GM20431 (cell line): Measurements from ENCODE around the gene CAMTA1.

Experiments used
- in situ Hi-C: fragments of 300-500 bp; cut with MseI, MboI; formaldehyde crosslinking; loops from one replicate; pipeline ENCODE4 v1.15.0; 2020; ENCODE audit warnings: low sequenced_read_pairs; ENCODE audit not compliant: unreplicated experiment

CAMTA1 gene

DNA sequence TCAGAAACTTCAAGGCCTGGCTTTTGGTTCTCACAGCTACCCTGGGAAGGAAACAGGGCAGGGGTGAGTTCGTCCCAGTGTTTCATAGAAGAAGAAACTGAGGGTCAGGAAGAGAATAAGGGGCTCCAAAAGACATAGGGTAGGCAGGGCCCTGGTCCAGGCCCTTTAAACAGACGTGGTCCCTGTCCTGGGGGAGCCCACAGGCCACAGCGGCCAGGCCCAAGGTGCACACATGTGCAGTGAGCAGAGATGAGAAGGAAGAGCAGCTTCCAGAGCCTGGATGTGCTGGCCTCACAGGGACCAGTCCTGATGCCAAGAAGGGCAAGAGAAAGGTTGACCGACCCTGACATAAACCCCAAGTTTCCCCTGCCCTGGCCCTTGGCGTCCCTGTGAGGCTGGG is 690.4 kb downstream of the CAMTA1 start:
- in situ Hi-C loops: no loop called here

DNA sequence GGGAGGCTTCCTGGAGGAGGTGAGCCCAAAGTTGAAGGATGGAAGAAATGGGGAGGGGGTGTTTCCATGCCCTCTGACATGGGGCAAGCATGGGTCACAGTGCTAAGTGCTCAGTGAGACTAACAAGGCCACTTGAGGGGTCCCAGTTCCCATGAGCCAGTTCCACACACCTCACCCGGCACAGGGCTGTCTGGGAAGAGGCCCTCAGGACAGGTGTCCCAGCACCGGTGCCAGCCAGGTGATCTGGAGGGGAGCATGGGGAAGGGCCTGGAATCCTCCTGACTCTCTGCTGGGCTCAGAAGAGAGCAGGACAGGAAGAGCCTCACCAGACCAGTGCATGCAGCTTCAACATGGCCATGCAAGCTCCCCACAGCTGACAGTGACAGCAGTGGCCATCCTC is 691.1 kb downstream of the CAMTA1 start:
- in situ Hi-C loops: no loop called here

DNA sequence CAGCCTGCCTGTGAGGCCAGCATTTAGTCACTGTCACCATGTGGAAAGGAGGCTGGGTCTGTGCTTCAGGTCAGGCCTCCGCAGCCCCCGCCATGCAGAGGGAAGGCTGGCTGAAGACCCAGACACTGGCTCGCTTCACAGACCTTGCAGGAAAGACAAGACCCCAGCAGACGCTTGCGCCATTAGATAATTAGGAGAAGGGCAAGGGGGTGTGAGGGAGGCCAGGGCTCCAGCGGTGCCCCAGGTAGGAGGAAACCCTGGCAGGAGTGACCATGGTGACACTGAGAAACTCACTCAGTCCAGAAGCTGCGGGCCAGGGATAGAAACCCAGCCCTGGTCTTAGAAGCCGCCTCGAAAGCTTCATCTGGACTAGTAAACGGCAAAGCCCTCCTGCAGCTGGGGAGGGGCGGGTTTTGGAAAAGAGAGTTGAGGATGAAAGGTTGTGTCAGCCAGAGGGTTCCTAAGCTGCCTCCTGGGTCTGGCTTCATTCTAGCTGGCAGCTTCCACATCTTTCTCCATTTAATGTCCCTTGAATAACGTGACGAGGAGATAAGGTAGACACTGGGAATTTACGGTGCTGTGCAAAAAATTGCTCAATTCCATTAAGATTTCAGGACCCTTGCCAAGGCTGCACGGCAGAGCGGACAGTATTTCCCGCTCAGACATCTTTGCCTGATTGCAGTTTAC is 691.8 kb downstream of the CAMTA1 start:
- in situ Hi-C loops: no loop called here

DNA sequence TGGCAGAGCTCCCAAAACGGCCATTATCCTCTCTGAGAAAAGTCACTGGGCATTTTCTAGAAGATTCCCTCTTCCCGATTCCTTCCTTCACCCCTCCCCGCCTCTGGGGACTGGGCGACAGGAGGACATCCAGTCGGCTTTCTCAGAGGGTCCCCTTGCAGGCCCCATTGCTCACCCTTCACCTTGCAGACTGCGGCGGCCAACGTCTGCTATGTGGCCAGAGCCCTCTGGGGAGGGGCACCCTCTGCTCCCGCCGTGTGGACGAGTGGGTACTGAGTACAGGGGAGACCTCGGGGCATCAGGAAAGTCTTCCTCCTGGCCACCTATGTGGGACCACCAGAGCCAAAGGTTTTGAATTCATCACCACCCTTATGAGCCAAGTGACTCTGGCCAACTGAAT is 692.3 kb downstream of the CAMTA1 start:
- in situ Hi-C loops: no loop called here

DNA sequence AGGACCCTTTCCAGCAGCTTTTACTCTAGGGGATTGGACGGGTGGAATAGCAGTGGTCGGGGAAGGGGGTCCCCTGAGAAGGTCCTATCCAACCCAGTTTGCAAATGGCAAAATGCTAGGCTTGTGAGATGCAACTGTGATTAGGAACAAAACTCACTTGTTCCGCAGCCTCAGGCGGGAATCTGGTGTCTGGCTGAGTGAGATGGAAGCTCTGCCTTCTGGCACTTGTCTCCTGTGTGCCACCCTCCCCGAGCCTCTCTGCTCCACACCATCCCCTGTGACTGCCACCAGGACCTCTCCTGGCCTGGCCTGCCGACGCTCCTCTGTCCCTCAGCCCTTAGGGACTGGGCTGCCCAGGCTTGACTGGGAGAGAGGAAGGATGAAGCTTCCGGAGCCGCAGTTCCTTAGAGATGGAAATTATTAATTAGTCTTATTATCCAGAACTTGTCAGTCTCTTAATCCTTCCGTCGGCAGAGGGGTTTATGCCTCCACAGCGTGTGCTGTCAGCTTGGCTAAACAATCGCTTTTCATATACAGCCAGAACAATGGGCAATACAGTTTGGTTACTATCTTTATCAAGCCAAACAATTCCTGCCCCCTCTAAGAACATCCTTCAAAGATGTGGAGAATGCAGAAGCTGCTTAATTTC is 693.0 kb downstream of the CAMTA1 start:
- in situ Hi-C loops: no loop called here

DNA sequence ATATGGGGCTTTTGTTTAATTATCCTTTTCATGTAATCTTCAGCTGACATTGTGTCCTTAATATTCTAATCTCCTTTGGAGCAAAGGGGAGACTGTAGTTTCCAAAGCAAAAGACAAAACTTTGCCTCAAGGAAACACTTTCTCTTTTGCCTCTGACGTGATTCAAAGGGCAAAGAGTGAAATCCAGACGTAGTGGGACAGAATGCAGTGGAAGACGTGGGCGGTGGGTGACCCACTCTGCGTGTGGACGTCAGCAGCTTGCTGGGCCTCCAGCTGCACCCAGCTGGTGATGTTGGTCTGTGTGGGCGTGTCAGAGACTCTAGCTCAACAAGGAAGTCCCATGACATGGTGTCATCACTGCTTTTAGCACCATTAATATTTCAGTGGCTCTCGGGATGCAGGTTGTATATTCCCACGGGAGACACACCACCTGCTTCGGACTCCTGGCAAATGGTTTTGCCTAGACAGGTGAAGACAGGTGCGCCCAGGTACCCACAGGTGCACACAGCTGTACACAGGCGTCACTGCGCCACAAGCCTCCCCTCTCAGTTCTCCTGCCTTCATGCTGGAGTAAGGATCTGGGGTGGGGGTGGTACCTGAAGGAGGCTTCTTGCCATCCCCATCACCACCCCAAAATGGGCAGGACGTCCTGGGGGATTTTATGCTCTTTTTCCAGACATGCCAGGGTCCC is 693.7 kb downstream of the CAMTA1 start:
- in situ Hi-C loops: no loop called here

DNA sequence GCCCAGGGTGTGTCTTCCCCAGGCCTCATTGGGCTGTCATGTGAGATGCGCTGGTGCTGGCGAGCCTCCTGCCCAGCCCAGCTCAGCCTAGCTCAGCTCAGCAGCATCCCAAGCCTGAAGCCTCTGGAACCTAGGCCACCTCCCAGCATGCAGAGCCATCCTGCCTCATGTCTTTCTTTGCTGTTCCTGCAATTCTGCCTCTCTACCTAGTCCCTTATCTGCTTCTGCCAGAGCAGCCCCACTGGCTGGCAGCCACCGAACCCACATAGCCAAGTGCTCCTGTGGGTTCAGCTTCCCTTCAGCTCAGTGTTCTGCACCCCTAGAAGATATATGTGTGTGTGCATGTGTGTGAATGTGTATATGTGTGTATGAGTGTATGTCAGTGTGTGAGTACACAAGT is 694.3 kb downstream of the CAMTA1 start:
- in situ Hi-C loops: no loop called here

DNA sequence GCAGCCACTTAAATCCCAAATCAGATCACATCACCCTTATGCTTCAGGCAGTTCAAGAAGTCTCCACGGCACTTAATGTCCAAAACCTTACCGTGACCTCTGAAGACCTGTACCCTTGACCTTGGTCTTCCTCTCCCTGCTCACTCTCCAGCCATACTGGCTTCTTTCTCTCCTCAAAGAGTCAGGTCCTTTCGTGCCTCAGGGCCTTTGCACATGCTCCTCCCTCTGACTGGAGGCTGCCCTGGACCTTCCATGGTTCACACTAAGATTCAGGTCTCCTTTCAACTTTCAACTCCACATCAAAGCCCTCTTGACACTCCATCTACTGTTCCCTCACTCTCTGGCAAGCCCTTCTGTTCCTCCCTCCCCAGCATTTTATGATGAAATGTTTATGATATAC is 695.9 kb downstream of the CAMTA1 start:
- in situ Hi-C loops: no loop called here

DNA sequence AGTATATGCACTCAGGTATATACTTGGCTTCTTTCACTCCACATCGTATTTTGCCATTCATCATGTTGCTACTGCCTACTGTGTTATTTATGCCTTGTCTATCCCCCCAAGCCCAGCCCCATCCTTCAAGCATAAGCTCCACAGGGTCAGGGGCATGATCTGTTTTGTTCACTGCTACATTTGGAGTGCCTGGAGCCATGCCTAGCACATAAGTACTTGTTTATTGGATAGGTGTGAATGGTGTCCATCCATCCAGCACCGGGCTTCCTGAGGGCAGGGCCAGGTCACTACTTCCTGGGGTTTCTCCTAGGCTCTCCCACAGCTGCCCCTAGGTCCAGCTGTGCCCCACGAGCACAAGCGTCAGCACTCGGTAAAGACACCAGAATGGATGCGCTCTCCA is 696.8 kb downstream of the CAMTA1 start:
- in situ Hi-C loops: no loop called here

DNA sequence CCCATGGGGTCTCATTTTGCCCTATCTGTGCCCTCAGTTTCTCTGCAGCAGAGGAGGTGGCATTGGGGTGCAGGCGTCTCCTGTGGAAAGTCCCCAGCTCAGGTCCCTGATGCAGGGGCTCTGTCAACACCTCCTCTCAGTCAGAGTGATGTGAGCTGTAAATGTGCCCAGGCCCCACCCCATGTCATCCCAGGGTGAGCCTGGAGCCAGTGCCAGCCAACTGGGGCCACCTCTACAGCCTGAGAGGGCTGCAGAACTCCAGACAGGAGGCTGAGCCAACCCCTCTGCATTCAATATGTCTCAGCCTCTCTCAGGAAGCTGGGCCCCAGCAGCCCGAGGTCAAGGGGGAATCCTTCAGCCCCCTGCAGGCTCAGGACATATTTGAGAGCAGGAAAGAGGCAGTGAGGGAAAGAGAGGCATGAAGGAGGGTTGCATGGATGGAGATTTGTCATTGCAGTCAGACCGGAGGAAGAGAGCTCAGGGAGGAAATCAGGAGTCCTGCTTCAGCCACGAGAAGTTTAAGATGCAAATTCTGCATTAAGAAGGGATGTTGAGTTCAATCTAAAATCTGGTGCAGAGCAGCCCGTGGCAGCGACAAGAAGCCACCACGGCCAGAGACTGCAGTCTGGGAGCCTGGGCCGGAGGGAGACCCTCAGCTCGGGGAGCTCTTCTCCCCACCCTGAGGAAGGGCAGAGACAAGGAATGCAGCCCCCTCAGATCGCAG is 697.7 kb downstream of the CAMTA1 start:
- in situ Hi-C loops: no loop called here

DNA sequence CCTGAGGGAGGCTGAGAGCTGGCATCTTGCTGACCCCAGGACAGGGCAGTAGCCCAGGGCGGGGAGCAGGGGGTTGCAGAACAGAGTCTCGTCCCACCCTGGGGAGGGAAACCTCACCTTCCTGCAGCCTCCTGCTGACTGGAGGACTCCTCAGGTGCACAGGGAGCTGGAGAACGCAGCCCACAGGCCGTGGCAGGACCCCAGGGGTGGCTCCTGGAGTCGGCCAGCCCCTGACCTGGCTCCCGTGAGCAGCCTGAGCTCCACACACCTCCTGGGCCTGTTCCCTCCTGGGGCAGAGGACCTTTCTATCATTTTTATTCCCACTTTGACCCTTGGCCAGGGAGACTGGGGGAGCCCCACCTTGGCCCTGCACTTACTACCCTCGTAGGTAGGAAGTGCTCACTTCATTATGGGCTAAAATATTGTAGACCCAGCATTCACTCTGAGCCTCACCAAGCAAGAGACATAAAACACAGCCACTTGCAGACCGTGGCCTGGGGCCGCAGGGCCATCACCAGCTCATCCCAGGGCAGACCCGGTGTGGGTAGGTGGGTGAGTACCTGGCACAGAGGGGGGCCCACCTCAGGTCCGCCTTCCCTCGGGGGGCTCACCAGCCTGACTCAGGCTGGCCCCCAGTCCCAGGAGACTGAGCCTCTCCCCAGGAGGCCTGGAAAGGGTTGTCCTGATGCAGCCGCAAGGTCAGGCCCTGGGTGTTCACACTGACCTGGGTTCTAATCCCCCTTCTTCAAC is 698.6 kb downstream of the CAMTA1 start:
- in situ Hi-C loops: no loop called here

DNA sequence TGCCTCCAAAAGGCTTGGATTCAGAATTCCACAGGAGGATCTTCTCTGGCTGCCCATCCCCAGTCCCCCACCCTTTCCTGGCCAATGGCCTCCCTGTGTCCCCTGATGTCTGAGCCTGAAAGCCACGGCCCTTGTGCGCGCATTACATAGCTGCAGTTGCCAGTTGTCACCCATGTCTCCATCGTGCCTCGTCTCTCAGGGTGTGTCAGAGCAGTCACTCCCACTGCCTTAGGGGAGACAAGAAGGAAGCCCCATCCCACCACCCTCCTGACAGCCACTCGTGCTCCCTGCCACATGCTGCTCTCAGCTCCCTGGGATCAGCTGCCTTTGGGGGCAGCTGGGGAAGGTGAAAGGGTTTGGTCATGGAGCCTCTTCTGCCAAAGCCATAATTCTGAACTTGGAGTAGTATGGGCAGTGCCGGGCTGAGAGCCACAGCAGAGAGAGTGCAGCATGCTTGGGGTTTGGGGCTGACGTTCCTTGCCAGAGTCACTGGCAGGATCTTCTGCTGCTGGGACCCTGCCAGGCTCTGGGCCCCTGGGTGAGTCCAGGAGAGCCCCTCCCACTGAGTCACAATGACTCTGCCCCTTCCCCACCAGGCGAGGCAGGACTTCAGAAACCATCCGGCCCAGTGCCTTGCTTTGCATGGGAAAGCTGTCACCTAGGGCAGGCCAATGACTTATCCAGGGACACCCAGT is 700.0 kb downstream of the CAMTA1 start:
- in situ Hi-C loops: no loop called here

DNA sequence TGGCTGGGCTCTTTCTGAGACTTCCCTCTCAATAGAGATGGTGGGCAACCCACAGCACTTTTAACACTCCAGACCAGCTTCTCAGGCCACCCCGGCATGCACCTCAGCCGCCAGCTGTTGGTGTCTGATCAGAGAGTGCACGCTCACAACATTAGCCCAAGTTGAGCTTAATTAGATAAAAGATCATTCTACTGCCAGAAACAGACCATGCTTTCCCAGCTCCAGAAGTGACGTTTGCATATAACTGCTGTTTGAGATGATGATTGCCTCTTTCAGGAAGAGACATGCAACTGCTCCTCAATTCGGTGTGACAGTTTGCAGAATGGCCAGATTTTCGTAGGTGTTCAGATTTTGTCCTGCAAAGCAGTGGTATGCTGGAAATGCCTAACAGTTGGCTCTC is 700.6 kb downstream of the CAMTA1 start:
- in situ Hi-C loops: no loop called here

DNA sequence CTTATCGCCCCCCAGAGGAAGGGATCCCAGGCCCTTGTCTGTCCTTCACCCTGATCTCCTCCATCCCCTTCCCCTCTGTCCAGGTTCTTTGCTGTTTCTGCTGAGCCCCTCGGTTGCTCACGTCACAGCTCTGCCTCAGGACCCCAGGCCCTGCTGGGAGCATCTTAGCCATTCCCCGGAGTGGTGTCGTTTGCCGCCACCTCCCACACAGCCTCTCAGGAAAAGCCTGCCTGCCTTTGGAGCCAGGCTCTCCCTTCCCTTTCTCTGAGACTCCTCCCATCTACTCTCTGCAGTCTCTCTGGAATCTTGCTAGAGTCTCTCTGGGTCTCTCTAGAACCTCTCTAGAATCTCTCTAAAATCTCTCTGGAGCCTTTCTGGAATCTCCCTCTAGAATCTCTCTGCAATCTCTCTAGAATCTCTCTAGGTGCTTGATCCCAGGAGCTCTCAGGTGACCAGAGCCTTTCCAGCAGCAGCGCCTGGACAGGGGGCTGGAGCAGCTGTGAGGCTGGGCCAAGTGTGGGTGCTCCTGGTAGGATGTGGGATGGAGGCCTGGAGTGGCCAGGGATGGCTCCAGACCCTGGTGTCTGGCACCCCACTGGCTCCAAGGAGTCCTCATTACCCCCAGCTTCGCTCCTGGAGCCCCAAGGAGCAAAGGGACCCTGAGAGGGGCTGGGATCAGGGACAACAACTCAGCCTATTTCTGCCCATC is 702.7 kb downstream of the CAMTA1 start:
- in situ Hi-C loops: no loop called here

DNA sequence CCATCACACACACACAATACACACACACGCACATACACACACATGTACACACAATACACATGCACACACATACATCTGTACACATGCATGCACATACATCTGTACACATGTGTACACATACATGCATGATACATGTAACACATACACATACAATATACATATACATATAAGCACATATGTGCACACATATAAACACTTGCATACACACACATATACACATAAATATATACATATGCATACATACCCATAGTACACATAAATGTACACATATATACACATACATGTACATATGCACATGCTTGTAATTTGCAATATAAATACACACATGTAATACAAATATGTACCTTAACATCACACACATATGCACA is 703.2 kb downstream of the CAMTA1 start:
- in situ Hi-C loops: no loop called here

DNA sequence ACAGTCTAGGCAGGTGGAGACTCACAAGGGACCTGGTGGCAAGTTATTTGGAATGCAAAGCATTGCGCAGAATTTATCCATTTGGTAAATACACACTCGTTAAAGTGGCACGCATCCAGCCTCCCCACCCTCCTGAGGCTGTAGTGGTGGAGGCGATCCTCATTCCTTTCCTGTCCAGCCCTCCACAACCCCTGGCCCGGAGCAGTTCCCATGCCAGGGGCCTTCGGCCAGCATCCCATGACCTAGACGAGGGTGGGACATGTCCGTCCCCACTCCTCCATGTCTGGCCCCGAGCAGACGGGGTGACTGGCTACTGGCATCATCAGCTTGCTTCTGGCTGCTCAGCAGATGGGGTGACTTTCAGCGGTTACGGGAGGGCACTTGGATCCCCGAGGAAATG is 704.3 kb downstream of the CAMTA1 start:
- in situ Hi-C loops: no loop called here

DNA sequence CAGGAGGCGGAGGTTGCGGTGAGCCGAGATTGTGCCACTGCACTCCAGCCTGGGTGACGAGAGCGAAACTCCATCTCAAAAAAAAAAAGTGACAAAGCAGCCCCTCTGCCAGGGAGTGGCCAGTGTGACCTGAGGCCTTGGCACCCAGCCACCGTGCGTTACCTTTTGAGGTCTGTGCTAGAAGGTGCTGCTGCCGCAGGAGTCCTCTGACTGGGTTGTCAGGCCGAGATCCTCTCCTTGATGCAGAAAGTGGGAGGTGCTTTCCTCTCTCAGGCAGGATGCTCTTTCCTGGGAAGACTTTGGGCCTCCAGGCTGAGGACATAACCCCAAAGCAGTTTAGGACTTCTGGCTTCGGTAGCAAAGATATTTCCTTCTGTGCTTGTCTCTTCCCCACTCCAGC is 705.3 kb downstream of the CAMTA1 start:
- in situ Hi-C loops: no loop called here

DNA sequence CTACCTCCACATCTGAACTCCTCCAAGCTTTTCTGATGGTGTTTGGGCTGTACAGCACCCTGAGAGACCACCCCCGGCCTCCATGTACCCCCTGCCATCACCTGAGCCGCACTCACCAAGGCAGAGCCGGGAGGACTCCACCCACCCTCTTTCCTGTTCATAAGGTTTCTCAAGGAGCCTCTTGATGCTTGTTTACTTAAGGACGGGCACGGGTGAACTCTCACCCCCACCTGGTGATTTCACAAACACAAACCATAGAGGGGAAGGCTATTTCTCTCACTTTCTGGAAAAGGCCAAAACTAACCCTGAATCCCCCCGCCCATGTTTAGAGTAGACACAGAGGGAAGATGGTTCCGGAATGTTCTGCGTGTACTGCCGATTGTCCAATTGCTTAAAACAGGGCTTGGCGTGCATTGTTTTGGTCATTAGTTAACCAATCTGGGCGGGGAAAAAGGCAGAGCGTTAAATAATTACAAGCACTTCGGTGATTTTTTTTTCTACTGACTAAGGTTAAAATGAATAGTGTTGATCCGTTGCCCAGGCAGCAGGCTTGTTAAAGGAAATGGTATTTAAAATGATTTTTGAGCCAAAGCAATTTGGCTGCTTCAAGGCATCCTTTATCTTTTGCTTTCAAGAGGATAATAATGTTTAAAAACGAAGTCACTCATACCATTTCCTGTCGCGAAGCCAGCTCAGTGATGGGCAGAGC is 706.0 kb downstream of the CAMTA1 start:
- in situ Hi-C loops: no loop called here

DNA sequence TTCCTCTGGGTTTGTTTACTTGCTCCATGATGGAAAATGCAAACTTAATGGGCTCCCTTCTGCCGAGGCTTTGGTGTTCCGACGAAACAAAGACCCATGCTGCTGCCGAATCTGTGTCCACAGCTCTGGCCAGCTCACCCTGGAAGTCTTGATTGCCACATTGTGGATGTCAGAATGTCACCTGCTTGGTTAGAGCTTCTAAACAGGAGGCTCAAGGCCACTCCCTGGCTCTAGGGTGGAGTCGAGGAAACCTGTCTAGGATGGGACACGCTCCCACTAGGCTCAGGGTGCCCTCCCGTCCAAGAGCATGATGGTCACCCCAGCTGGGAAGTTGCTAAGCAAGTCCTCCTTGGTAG is 706.5 kb downstream of the CAMTA1 start:
- in situ Hi-C loops: no loop called here
